Activated T-cell treated with anti-CD3 and anti-CD28 coated beads, Interleukin-2, amount 50 U/mL, for 72 hours (primary cell): ENCODE measurements around the gene SLC11A1. TPM values are rescaled to one million over a fixed set of nuclear protein-coding genes. Genes with fewer than 3 reads are reported as not detected.

ENCODE experiments used
- ATAC-seq, 2 donors: fragments of 150-1000 bp; cut with Tn5 transposase; replicated peaks in 1 of 2; 2 replicates each; pipeline ENCODE4 v1.10.0; 2021; ENCODE audit warnings: moderate library complexity in 2 of 2, mild to moderate bottlenecking in 1 of 2
- DNase-seq, 2 donors: peaks; one replicate each; pipeline ENCODE4 v3.0.0; 2021 to 2022; ENCODE audit warnings: mixed read lengths in 1 of 2
- H3K27ac Mint-ChIP-seq: one replicate; pipeline ENCODE4 v1.8.0; 2022; ENCODE audit warnings: mild to moderate bottlenecking, moderate library complexity, mixed read lengths
- H3K27me3 Mint-ChIP-seq: one replicate; pipeline ENCODE4 v1.8.0; 2022; ENCODE audit warnings: low read depth, mixed read lengths
- H3K36me3 Mint-ChIP-seq, 2 donors: one replicate each; pipeline ENCODE4 v1.8.0; 2022; ENCODE audit warnings: mixed read lengths in 2 of 2, mild to moderate bottlenecking in 1 of 2; ENCODE audit not compliant: insufficient read depth in 2 of 2
- H3K4me1 Mint-ChIP-seq: one replicate; pipeline ENCODE4 v1.8.0; 2022; ENCODE audit warnings: low read depth, mixed read lengths
- H3K4me3 Mint-ChIP-seq, 2 donors: one replicate each; pipeline ENCODE4 v1.8.0; 2022; ENCODE audit warnings: mild to moderate bottlenecking in 2 of 2, mixed read lengths in 2 of 2, moderate library complexity in 2 of 2
- H3K9me3 Mint-ChIP-seq, 2 donors: one replicate each; pipeline ENCODE4 v1.8.0; 2022; ENCODE audit warnings: mixed read lengths in 2 of 2
- total RNA-seq, 2 donors: library from RNA; stranded (reverse); gene quantifications; one replicate each; pipeline ENCODE4 v1.2.3, GENCODE V29; 2022

SLC11A1 gene
- total RNA-seq, 2 donors from 2014 or later = 0.19 TPM; not detected in 1

- no peak for DNase-seq
- Mint-ChIP-seq H3K4me3 (no peak overlapping the region), H3K27ac (no peak overlapping the region), H3K27me3 (peaks cover 14% of the 10 kb centered on the region), H3K4me1 (peaks cover 32% of the 10 kb centered on the region), H3K36me3 (peaks cover 0 to 2% of the 10 kb centered on the region in 2 donors), H3K9me3 (no peaks in the 10 kb centered on the region)
- no peak for ATAC-seq
These were observed 10.9 kb downstream of the SLC11A1 start for GRCh38 chr2:218392891-218393462.

GRCh38 chr2:218393750-218394290 lies 11.7 kb downstream of the SLC11A1 start:
- Mint-ChIP-seq H3K27ac (no peak overlapping the region), H3K36me3 (peaks cover 0 to 2% of the 10 kb centered on the region in 2 donors), H3K27me3 (peaks cover 15% of the 10 kb centered on the region), H3K4me1 (peaks cover 34% of the 10 kb centered on the region), H3K4me3 (no peak overlapping the region), H3K9me3 (no peaks in the 10 kb centered on the region)
- ATAC-seq (no peak), DNase-seq (no peak)

GRCh38 chr2:218394298-218395089 lies 12.4 kb downstream of the SLC11A1 start:
- Mint-ChIP-seq H3K4me1 (peaks cover 34% of the 10 kb centered on the region), H3K27me3 (peaks cover 15% of the 10 kb centered on the region), H3K4me3 (no peak overlapping the region), H3K9me3 (no peaks in the 10 kb centered on the region), H3K36me3 (peaks cover 0 to 2% of the 10 kb centered on the region in 2 donors), H3K27ac (no peak overlapping the region)
- DNase-seq (no peak), ATAC-seq (no peak)

- DNase-seq (no peak), ATAC-seq (no peak)
- H3K36me3 Mint-ChIP-seq = peaks cover 0 to 2% of the 10 kb centered on the region in 2 donors
- peaks cover 34% of the 10 kb centered on the region for H3K4me1 Mint-ChIP-seq
- no peak overlapping the region for H3K27ac Mint-ChIP-seq
- no peak overlapping the region for H3K4me3 Mint-ChIP-seq
- H3K9me3 Mint-ChIP-seq = no peaks in the 10 kb centered on the region
- peaks cover 15% of the 10 kb centered on the region for H3K27me3 Mint-ChIP-seq
These were observed 13.0 kb downstream of the SLC11A1 start for GRCh38 chr2:218395090-218395444.

GRCh38 chr2:218395456-218395825 lies 13.4 kb downstream of the SLC11A1 start:
- Mint-ChIP-seq H3K4me1 (peaks cover 34% of the 10 kb centered on the region), H3K36me3 (peaks cover 0 to 2% of the 10 kb centered on the region in 2 donors), H3K4me3 (peak overlapping the region; percentile 89 to 90), H3K9me3 (no peaks in the 10 kb centered on the region), H3K27me3 (peaks cover 15% of the 10 kb centered on the region), H3K27ac (peak overlapping the region; percentile 14)
- no peak for DNase-seq
- ATAC-seq = no peak

GRCh38 chr2:218395826-218396687 lies 14.0 kb downstream of the SLC11A1 start:
- Mint-ChIP-seq H3K27me3 (peaks cover 15% of the 10 kb centered on the region), H3K9me3 (no peaks in the 10 kb centered on the region)

GRCh38 chr2:218396688-218397462 lies 14.8 kb downstream of the SLC11A1 start:
- ATAC-seq (peak; percentile 1 to 2), DNase-seq (peak; percentile 59 to 69)
- Mint-ChIP-seq H3K27ac (peak overlapping the region; percentile 78), H3K4me1 (peaks cover 40% of the 10 kb centered on the region), H3K4me3 (peak overlapping the region; percentile 89 to 90), H3K27me3 (peaks cover 15% of the 10 kb centered on the region), H3K9me3 (no peaks in the 10 kb centered on the region), H3K36me3 (peaks cover 0 to 2% of the 10 kb centered on the region in 2 donors)

More at GRCh38 chr2:218395826-218396687, 14.0 kb downstream of the SLC11A1 start:
- DNase-seq (peak; percentile 95), ATAC-seq (peak; percentile 65 to 69)
- H3K4me1 Mint-ChIP-seq = peaks cover 34% of the 10 kb centered on the region
- peaks cover 0 to 2% of the 10 kb centered on the region in 2 donors for H3K36me3 Mint-ChIP-seq
- peak overlapping the region; percentile 89 to 90 for H3K4me3 Mint-ChIP-seq
- H3K27ac Mint-ChIP-seq = peak overlapping the region; percentile 78

- H3K36me3 Mint-ChIP-seq = peaks cover 0 to 2% of the 10 kb centered on the region in 2 donors
- H3K27ac Mint-ChIP-seq = peak overlapping the region; percentile 79
- H3K4me1 Mint-ChIP-seq = peaks cover 40% of the 10 kb centered on the region
- no peaks in the 10 kb centered on the region for H3K9me3 Mint-ChIP-seq
- DNase-seq (no peak), ATAC-seq (no peak)
- peaks cover 15% of the 10 kb centered on the region for H3K27me3 Mint-ChIP-seq
- H3K4me3 Mint-ChIP-seq = peak overlapping the region; percentile 89 to 90
These were observed 15.4 kb downstream of the SLC11A1 start for GRCh38 chr2:218397463-218397819.

GRCh38 chr2:218397820-218398436 lies 15.9 kb downstream of the SLC11A1 start:
- H3K27ac Mint-ChIP-seq = peak overlapping the region; percentile 79
- H3K9me3 Mint-ChIP-seq = no peaks in the 10 kb centered on the region
- ATAC-seq (peak in 1 of 2 donors; percentile 12), DNase-seq (peak; percentile 62 to 69)
- peaks cover 40% of the 10 kb centered on the region for H3K4me1 Mint-ChIP-seq
- peaks cover 0 to 2% of the 10 kb centered on the region in 2 donors for H3K36me3 Mint-ChIP-seq
- H3K27me3 Mint-ChIP-seq = peaks cover 15% of the 10 kb centered on the region
- H3K4me3 Mint-ChIP-seq = peak overlapping the region; percentile 89 to 90

- Mint-ChIP-seq H3K9me3 (no peaks in the 10 kb centered on the region), H3K4me3 (peak overlapping the region; percentile 89 to 90), H3K4me1 (peaks cover 43% of the 10 kb centered on the region), H3K36me3 (peaks cover 0 to 2% of the 10 kb centered on the region in 2 donors), H3K27ac (peak overlapping the region; percentile 79), H3K27me3 (peaks cover 15% of the 10 kb centered on the region)
- DNase-seq (peak; percentile 66 to 79), ATAC-seq (peak; percentile 14 to 25)
These were observed 16.6 kb downstream of the SLC11A1 start for GRCh38 chr2:218398437-218399390.
